H9 (cell line): ENCODE data around the gene IL36G. TPM values are rescaled to one million over a fixed set of nuclear protein-coding genes. Genes with fewer than 3 reads are reported as not detected.

Experiments
- DNase-seq: peaks from one replicate; pipeline ENCODE4 v3.0.0-alpha.2; 2017
- H2AFZ ChIP-seq: one replicate; pipeline ENCODE4 v1.6.1; 2013; ENCODE audit warnings: mild to moderate bottlenecking, low read length, control low read depth, moderate library complexity
- H2AK5ac ChIP-seq: 2 replicates; pipeline ENCODE4 v1.6.1; 2013; ENCODE audit warnings: low read length, control low read depth, mixed read lengths; ENCODE audit not compliant: insufficient read length
- H2BK120ac ChIP-seq: one replicate; pipeline ENCODE4 v1.6.1; 2013; ENCODE audit warnings: low read depth, mild to moderate bottlenecking, low read length, control low read depth, inconsistent platforms; ENCODE audit not compliant: poor library complexity, severe bottlenecking
- H2BK12ac ChIP-seq: 2 replicates; pipeline ENCODE4 v1.6.1; 2013; ENCODE audit warnings: low read length, control low read depth, mixed read lengths, low read depth; ENCODE audit not compliant: insufficient read length
- H2BK15ac ChIP-seq: 2 replicates; pipeline ENCODE4 v1.6.1; 2013; ENCODE audit warnings: low read depth, low read length, control low read depth
- H2BK20ac ChIP-seq: one replicate; pipeline ENCODE4 v1.6.1; 2013; ENCODE audit warnings: low read depth, mild to moderate bottlenecking, low read length, control low read depth, inconsistent platforms; ENCODE audit not compliant: poor library complexity, severe bottlenecking
- H2BK5ac ChIP-seq: 2 replicates; pipeline ENCODE4 v1.6.1; 2013; ENCODE audit warnings: low read length, control low read depth, mixed read lengths; ENCODE audit not compliant: insufficient read length
- H3K14ac ChIP-seq: 2 replicates; pipeline ENCODE4 v1.6.1; 2013; ENCODE audit warnings: low read length, control low read depth; ENCODE audit not compliant: insufficient read depth
- H3K18ac ChIP-seq: 2 replicates; pipeline ENCODE4 v1.6.1; 2013; ENCODE audit warnings: low read depth, mild to moderate bottlenecking, mixed read lengths, low read length, control low read depth; ENCODE audit not compliant: insufficient read length
- H3K23ac ChIP-seq: 2 replicates; pipeline ENCODE4 v1.6.1; 2013; ENCODE audit warnings: low read length, control low read depth, mixed read lengths, low read depth; ENCODE audit not compliant: insufficient read length
- H3K23me2 ChIP-seq: 2 replicates; pipeline ENCODE4 v1.6.1; 2013; ENCODE audit warnings: low read depth, mild to moderate bottlenecking, mixed read lengths, low read length, control low read depth; ENCODE audit not compliant: insufficient read length, poor library complexity, severe bottlenecking
- H3K27ac ChIP-seq: 2 replicates; pipeline ENCODE4 v1.5.1; 2013; ENCODE audit warnings: low read length, control low read depth, mixed read lengths, low read depth; ENCODE audit not compliant: insufficient read length
- H3K27me3 ChIP-seq: 2 replicates; pipeline ENCODE4 v1.6.1; 2013; ENCODE audit warnings: low read length, control low read depth, inconsistent platforms; ENCODE audit not compliant: insufficient read depth
- H3K4ac ChIP-seq: 2 replicates; pipeline ENCODE4 v1.6.1; 2013; ENCODE audit warnings: low read depth, mild to moderate bottlenecking, control low read depth, inconsistent platforms, low read length, moderate library complexity
- H3K4me1 ChIP-seq: 2 replicates; pipeline ENCODE4 v1.6.1; 2013; ENCODE audit warnings: low read length, control low read depth, inconsistent platforms; ENCODE audit not compliant: insufficient read depth
- H3K4me2 ChIP-seq: 2 replicates; pipeline ENCODE4 v1.6.1; 2013; ENCODE audit warnings: low read length, control low read depth, mixed read lengths; ENCODE audit not compliant: insufficient read length, insufficient read depth
- H3K56ac ChIP-seq: 2 replicates; pipeline ENCODE4 v1.6.1; 2013; ENCODE audit warnings: low read depth, mild to moderate bottlenecking, mixed read lengths, low read length, control low read depth; ENCODE audit not compliant: insufficient read length
- H3K79me1 ChIP-seq: 2 replicates; pipeline ENCODE4 v1.6.1; 2013; ENCODE audit warnings: low read depth, mild to moderate bottlenecking, moderate library complexity, low read length, control low read depth, inconsistent platforms; ENCODE audit not compliant: insufficient read depth, poor library complexity, severe bottlenecking
- H3K79me2 ChIP-seq: 2 replicates; pipeline ENCODE4 v1.6.1; 2013; ENCODE audit warnings: low read length, control low read depth, inconsistent platforms; ENCODE audit not compliant: insufficient read depth
- H3K9ac ChIP-seq: 2 replicates; pipeline ENCODE4 v1.6.1; 2013; ENCODE audit warnings: low read length, control low read depth, mixed read lengths; ENCODE audit not compliant: insufficient read length; ENCODE audit errors: extremely low read depth
- H3K9me3 ChIP-seq: one replicate; pipeline ENCODE4 v1.6.1; 2013; ENCODE audit warnings: low read depth, low read length, inconsistent platforms; ENCODE audit not compliant: control insufficient read depth
- H3T11ph ChIP-seq: one replicate; pipeline ENCODE4 v1.6.1; 2013; ENCODE audit warnings: mild to moderate bottlenecking, low read length, control low read depth, inconsistent platforms
- H4K20me1 ChIP-seq: one replicate; pipeline ENCODE4 v1.6.1; 2013; ENCODE audit not compliant: control insufficient read depth, insufficient read length, insufficient read depth
- H4K5ac ChIP-seq: 2 replicates; pipeline ENCODE4 v1.6.1; 2013; ENCODE audit warnings: low read depth, mild to moderate bottlenecking, mixed read lengths, low read length, control low read depth; ENCODE audit not compliant: insufficient read length
- H4K8ac ChIP-seq: replicated peaks from 2 replicates; pipeline ENCODE4 v1.6.1; 2013; ENCODE audit warnings: low read length, control low read depth, mixed read lengths, low read depth; ENCODE audit not compliant: insufficient read length
- H4K91ac ChIP-seq: 2 replicates; pipeline ENCODE4 v1.6.1; 2013; ENCODE audit warnings: low read depth, mild to moderate bottlenecking, moderate library complexity, mixed read lengths, low read length, control low read depth; ENCODE audit not compliant: insufficient read length
- H3K27ac Mint-ChIP-seq, 3 experiments: 2 replicates in 2 of 3; 3 replicates in 1 of 3; pipeline ENCODE4 v1.8.0; 2020 to 2021; ENCODE audit warnings: mixed read lengths in 3 of 3, mild to moderate bottlenecking in 1 of 3, moderate library complexity in 1 of 3
- H3K27me3 Mint-ChIP-seq: 2 replicates; pipeline ENCODE4 v1.8.0; 2021; ENCODE audit warnings: low read depth, mild to moderate bottlenecking, moderate library complexity, mixed read lengths
- H3K36me3 Mint-ChIP-seq, 3 experiments: 2 replicates in 2 of 3; 3 replicates in 1 of 3; pipeline ENCODE4 v1.8.0; 2020 to 2021; ENCODE audit warnings: low read depth in 3 of 3, mixed read lengths in 3 of 3; ENCODE audit not compliant: insufficient read depth in 1 of 3
- H3K4me1 Mint-ChIP-seq, 2 experiments: 2 replicates each; pipeline ENCODE4 v1.8.0; 2020; ENCODE audit warnings: mixed read lengths in 2 of 2
- H3K4me3 Mint-ChIP-seq, 2 experiments: 2 replicates in 1 of 2; 3 replicates in 1 of 2; pipeline ENCODE4 v1.8.0; 2020 to 2021; ENCODE audit warnings: mild to moderate bottlenecking in 2 of 2, mixed read lengths in 2 of 2, moderate library complexity in 1 of 2
- H3K9me3 Mint-ChIP-seq, 2 experiments: 2 replicates in 1 of 2; 3 replicates in 1 of 2; pipeline ENCODE4 v1.8.0; 2020; ENCODE audit warnings: mild to moderate bottlenecking in 2 of 2, mixed read lengths in 2 of 2, moderate library complexity in 1 of 2
- WGBS: extraction: QIAGEN DNeasy Blood & Tissue Kit; methylation state at CpG from one replicate; pipeline ENCODE4 v1.1.7; 2013; ENCODE audit warnings: missing lambda C conversion rate, low lambda C conversion rate, mixed read lengths; ENCODE audit not compliant: insufficient read length; ENCODE audit errors: extremely low coverage; 5-methylcytosine and 5-hydroxymethylcytosine counted together
- total RNA-seq: library from RNA; stranded (reverse); gene quantifications from 2 replicates; pipeline ENCODE4 v1.2.1, GENCODE V29; 2021
- TF ChIP-seq, protein P1 (sequence below): fragments of 200-600 bp; sonication (generic); conservative IDR thresholded peaks from 3 replicates; pipeline ENCODE4 v1.8.0; 2021; ENCODE audit warnings: antibody characterized with exemption, mild to moderate bottlenecking

Gene IL36G
- total RNA-seq, 1 experiment from 2014 or later, result not detected

DNA sequence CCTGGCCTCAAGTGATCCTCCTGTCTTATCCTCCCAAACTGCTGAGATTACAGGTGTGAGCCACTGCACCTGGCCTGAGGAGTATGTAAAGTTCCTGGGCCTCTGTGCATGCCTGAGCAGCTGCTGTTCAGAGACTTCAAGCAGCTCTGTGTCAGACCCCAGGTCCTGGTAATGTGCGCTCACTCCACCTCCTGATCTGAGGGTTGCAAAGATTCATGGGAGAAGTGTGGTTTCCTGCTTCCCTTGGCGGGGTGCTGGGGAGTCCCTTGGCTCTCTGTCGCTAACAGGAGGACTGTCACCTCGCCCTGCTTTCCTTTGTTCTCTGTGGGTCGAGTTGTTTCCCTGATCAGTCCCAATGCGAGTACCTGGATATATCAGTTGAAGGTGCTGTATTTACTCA is 18.8 kb downstream of the IL36G start:
- no peak overlapping the region for H3K4me2 ChIP-seq
- H3K56ac ChIP-seq, result no peak overlapping the region
- no peak overlapping the region for H3K27ac ChIP-seq
- no peak overlapping the region for H3T11ph ChIP-seq
- H4K91ac ChIP-seq, result no peak overlapping the region
- no peaks in the 10 kb centered on the region for H3K79me1 ChIP-seq
- Mint-ChIP-seq H3K27me3 (peaks cover 9% of the 10 kb centered on the region), H3K4me1 (no peaks in the 10 kb centered on the region), H3K9me3 (peaks cover 50 to 85% of the 10 kb centered on the region in 2 experiments), H3K36me3 (peaks cover 0 to 13% (median 0%) of the 10 kb centered on the region in 3 experiments; a peak in 2 of 7 replicates), H3K27ac (no peak overlapping the region), H3K4me3 (no peak overlapping the region)
- no peak overlapping the region for H2BK15ac ChIP-seq
- no peak overlapping the region for H2BK12ac ChIP-seq
- no CpG with 5 or more reads among the region's 6 CpGs for WGBS
- no peak overlapping the region for H2AK5ac ChIP-seq
- no peak overlapping the region for H4K5ac ChIP-seq
- H3K18ac ChIP-seq, result no peak overlapping the region
- no peak overlapping the region for H3K23ac ChIP-seq
- no peaks in the 10 kb centered on the region for H4K20me1 ChIP-seq
- H3K79me2 ChIP-seq, result no peaks in the 10 kb centered on the region
- no peak overlapping the region for H3K4ac ChIP-seq
- no peaks in the 10 kb centered on the region for H3K27me3 ChIP-seq
- no peaks in the 10 kb centered on the region for H3K9me3 ChIP-seq
- H3K23me2 ChIP-seq, result no peaks in the 10 kb centered on the region
- no peak overlapping the region for H2BK120ac ChIP-seq
- H4K8ac ChIP-seq, result no peak overlapping the region
- TF ChIP-seq, protein P1, sequence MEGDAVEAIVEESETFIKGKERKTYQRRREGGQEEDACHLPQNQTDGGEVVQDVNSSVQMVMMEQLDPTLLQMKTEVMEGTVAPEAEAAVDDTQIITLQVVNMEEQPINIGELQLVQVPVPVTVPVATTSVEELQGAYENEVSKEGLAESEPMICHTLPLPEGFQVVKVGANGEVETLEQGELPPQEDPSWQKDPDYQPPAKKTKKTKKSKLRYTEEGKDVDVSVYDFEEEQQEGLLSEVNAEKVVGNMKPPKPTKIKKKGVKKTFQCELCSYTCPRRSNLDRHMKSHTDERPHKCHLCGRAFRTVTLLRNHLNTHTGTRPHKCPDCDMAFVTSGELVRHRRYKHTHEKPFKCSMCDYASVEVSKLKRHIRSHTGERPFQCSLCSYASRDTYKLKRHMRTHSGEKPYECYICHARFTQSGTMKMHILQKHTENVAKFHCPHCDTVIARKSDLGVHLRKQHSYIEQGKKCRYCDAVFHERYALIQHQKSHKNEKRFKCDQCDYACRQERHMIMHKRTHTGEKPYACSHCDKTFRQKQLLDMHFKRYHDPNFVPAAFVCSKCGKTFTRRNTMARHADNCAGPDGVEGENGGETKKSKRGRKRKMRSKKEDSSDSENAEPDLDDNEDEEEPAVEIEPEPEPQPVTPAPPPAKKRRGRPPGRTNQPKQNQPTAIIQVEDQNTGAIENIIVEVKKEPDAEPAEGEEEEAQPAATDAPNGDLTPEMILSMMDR, result no peak
- no peak for DNase-seq
- H2BK20ac ChIP-seq, result no peak overlapping the region
- no peak overlapping the region for H2BK5ac ChIP-seq
- H3K14ac ChIP-seq, result no peak overlapping the region
- H3K4me1 ChIP-seq, result no peaks in the 10 kb centered on the region
- H2AFZ ChIP-seq, result no peak overlapping the region
- no peak overlapping the region for H3K9ac ChIP-seq
